Measurements from ENCODE around the gene SHC3. TPM values are rescaled to one million over a fixed set of nuclear protein-coding genes. Genes with fewer than 3 reads are reported as not detected.

SHC3 gene
- total RNA-seq, 1 experiment from 2014 or later, result 1.8 TPM

DNA sequence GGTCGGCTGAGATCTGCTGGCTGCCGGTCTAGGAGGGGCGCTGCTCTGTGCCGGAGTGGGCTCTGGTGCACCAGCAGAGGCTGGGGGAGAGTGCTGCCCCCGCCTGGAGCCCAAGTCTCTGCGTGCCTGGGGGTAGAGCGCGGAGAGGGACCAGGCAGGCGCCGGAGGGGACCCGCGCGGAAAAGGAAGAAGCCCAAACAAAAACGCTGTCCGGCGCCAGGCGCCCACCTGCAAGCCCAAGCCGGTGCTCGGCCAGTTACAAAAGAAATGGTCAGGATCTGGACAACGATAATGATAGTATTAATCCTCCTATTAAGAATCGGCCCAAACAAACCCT, 187.9 kb downstream of the SHC3 start:
- no peaks in the 10 kb centered on the region; the same call in 1 of the 2 replicates for H3K4me1 ChIP-seq (ENCODE audit: insufficient read depth, low read length)
- no peak overlapping the region for H2BK20ac ChIP-seq (ENCODE audit: low read depth, low read length, poor library complexity, severe bottlenecking)
- H4K5ac ChIP-seq (ENCODE audit: insufficient read length, low read depth, low read length), result no peak overlapping the region
- no peak overlapping the region for H2BK5ac ChIP-seq (ENCODE audit: insufficient read length, low read length)
- WGBS (ENCODE audit: extremely low coverage, insufficient read length, low lambda C conversion rate), result no CpG with 5 or more reads among the region's 21 CpGs
- H3K23ac ChIP-seq (ENCODE audit: insufficient read length, low read depth, low read length), result no peak overlapping the region
- peaks cover 3% of the 10 kb centered on the region for H4K20me1 ChIP-seq (ENCODE audit: control insufficient read depth, insufficient read depth, insufficient read length)
- H3K9me3 Mint-ChIP-seq, result peaks cover 3% of the 10 kb centered on the region in 2 experiments; a peak in 4 of 5 replicates
- DNase-seq, result peak; percentile 75
- no peak overlapping the region for H4K91ac ChIP-seq (ENCODE audit: insufficient read length, low read depth, low read length)
- no peak overlapping the region for H2AK5ac ChIP-seq (ENCODE audit: insufficient read length, low read length)
- peak overlapping the region in 1 of 3 experiments; percentile 67; a peak in 1 of 7 replicates for H3K27ac Mint-ChIP-seq
- H4K8ac ChIP-seq (replicated peaks; ENCODE audit: insufficient read length, low read depth, low read length), result no peak overlapping the region
- no peak overlapping the region for H2BK12ac ChIP-seq (ENCODE audit: insufficient read length, low read depth, low read length)
- peaks cover 18% of the 10 kb centered on the region for H3K23me2 ChIP-seq (ENCODE audit: insufficient read length, low read depth, low read length, poor library complexity, severe bottlenecking)
- TF ChIP-seq, protein P1, sequence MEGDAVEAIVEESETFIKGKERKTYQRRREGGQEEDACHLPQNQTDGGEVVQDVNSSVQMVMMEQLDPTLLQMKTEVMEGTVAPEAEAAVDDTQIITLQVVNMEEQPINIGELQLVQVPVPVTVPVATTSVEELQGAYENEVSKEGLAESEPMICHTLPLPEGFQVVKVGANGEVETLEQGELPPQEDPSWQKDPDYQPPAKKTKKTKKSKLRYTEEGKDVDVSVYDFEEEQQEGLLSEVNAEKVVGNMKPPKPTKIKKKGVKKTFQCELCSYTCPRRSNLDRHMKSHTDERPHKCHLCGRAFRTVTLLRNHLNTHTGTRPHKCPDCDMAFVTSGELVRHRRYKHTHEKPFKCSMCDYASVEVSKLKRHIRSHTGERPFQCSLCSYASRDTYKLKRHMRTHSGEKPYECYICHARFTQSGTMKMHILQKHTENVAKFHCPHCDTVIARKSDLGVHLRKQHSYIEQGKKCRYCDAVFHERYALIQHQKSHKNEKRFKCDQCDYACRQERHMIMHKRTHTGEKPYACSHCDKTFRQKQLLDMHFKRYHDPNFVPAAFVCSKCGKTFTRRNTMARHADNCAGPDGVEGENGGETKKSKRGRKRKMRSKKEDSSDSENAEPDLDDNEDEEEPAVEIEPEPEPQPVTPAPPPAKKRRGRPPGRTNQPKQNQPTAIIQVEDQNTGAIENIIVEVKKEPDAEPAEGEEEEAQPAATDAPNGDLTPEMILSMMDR (conservative IDR thresholded peaks at IDR 0.05), result peak; percentile 43; the same call in 2 of the 3 replicates
- H3K4me3 Mint-ChIP-seq, result peak overlapping the region; percentile 80 to 95
- no peaks in the 10 kb centered on the region for H3K79me1 ChIP-seq (ENCODE audit: insufficient read depth, low read depth, low read length, poor library complexity, severe bottlenecking)
- 0 out of 2 replicates have a peak, but pooled peaks cover 2% of the 10 kb centered on the region for H3K27me3 ChIP-seq (ENCODE audit: insufficient read depth, low read length)
- no peak overlapping the region for H3K4ac ChIP-seq (ENCODE audit: low read depth, low read length)
- H3K56ac ChIP-seq (ENCODE audit: insufficient read length, low read depth, low read length), result no peak overlapping the region
- no peak overlapping the region for H2BK15ac ChIP-seq (ENCODE audit: low read depth, low read length)
- peaks cover 13% of the 10 kb centered on the region for H3K27me3 Mint-ChIP-seq (ENCODE audit: low read depth)
- H3T11ph ChIP-seq (ENCODE audit: low read length), result no peak overlapping the region
- H3K18ac ChIP-seq (ENCODE audit: insufficient read length, low read depth, low read length), result peak overlapping the region; percentile 60
- no peak overlapping the region for H3K27ac ChIP-seq (ENCODE audit: insufficient read length, low read depth, low read length)
- peaks cover 24 to 33% of the 10 kb centered on the region in 2 experiments for H3K4me1 Mint-ChIP-seq
- no peak overlapping the region for H2BK120ac ChIP-seq (ENCODE audit: low read depth, low read length, poor library complexity, severe bottlenecking)
- no peaks in the 10 kb centered on the region for H3K79me2 ChIP-seq (ENCODE audit: insufficient read depth, low read length)
- H3K36me3 Mint-ChIP-seq (ENCODE audit: insufficient read depth in 1 of 3, low read depth in 3 of 3), result peaks cover 0 to 2% (median 0%) of the 10 kb centered on the region in 3 experiments; a peak in 2 of 7 replicates
- H3K9me3 ChIP-seq (ENCODE audit: control insufficient read depth, low read depth, low read length), result no peaks in the 10 kb centered on the region
- peak overlapping the region; percentile 97 for H3K4me2 ChIP-seq (ENCODE audit: insufficient read depth, insufficient read length, low read length)
- peak overlapping the region; percentile 65; the same call in 1 of the 2 replicates for H3K14ac ChIP-seq (ENCODE audit: insufficient read depth, low read length)
- H3K9ac ChIP-seq (ENCODE audit: extremely low read depth, insufficient read length, low read length), result no peak overlapping the region
- no peak overlapping the region for H2AFZ ChIP-seq (ENCODE audit: low read length)

All from H9 (cell line).